Cerebellar cortex (tissue), 1 donor: Measurements from ENCODE around the gene RAB9A.
A peak's percentile ranks its signal among the peaks of the same experiment; 100 is the strongest.

Experiments
- DNase-seq: peaks from one replicate; pipeline ENCODE4 v3.0.0-alpha.2; 2015; ENCODE audit warnings: low spot score

RAB9A gene

DNA sequence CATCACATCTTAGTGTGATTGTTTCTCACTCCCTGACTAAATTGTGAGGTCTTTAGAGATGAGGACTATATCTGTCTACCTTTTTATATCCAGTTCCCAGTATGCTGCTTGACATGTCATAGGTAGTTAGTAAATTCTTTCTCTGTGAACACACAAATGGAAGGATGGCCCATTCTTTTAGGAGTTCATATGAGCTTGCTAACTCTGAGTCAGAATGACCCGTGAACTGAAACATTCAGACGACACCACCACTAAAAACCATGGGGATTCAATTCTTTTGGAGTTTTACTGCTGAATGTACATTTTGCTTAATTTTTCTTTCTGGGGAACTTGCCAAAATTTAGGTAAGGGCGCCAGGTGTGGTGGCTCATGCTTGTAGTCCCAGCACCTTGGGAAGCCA lies 59.6 kb downstream of the RAB9A start:
- DNase-seq = no peak

- peak; percentile 61 for DNase-seq
Measured at GRCh38 chrX:13750204-13750603, 61.3 kb downstream of the RAB9A start.

DNA sequence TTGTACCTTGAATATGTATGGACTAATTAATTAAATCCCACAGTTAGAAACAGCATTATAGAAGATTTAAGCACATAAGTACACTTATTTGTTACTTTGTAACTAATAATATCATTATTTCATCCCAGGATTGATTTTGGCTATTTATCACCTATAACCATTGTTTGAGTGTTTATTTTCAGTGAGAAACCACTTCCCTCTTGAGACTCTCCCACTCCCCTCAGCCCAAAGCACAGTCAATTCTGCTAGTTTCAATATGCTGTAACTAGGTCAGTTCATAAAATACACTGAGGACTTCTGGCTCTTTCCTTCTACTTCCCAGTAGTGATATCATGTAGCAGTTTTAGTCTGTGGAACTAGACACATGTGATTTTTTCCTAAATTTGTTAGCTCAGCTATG lies 61.9 kb downstream of the RAB9A start:
- no peak for DNase-seq

- DNase-seq = no peak
Measured at GRCh38 chrX:13752141-13752540, 63.2 kb downstream of the RAB9A start.

DNA sequence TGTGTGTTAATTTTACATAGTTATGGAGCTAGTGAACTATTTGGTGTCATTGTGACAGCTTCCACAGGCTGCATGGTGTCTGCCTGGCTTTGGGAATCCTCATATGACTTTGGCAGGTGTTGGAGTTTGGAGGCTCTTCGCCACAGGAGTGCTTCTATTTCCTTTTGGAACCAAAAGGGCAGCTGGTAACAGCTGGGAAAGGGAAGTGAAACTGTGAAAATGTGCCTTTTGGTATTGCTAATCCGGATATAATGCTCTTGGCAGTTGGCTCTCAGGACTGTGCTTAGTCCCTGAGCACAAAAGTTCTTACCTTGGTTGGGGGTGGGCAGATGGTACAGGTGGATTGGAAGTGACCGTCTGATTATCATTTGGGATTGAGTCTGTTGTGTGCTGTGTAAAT lies 63.7 kb downstream of the RAB9A start:
- no peak for DNase-seq

- no peak for DNase-seq
Measured at GRCh38 chrX:13754765-13755164, 65.8 kb downstream of the RAB9A start.

DNA sequence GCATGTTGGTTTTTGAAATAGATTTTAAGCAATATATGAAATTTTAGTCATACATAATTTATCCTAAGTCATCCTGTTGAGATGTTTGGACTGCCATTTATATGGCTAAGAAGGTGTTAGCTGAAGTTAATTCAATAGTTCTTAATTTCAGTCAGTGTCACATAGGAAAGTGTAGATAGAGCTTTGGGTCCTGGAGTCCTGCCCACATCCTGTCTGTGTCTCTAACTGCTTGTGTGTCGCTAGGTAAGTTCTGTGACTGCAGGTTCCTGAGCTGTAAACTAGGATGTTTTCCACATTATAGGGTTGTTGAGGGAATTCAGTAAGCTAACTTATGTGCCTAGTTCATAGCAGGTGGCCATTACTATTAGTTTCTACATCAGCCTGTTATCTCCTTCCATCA lies 66.3 kb downstream of the RAB9A start:
- no peak for DNase-seq

DNA sequence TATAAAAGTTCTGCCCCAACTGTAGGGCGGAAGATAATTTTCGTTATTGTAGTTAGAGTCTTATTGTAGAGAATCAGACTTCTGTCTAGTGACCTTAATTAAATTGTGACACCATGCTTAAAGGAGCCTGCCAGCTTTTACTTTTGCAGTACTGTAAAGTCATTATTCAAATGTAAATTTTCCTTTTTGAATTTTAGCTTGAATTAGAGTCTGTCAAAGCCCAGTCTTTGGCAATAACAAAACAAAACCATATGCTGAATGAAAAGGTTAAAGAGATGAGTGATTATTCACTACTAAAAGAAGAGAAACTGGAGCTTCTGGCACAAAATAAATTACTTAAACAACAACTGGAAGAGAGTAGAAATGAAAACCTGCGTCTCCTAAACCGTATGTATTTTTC lies 67.5 kb downstream of the RAB9A start:
- no peak for DNase-seq

- no peak for DNase-seq
Measured at GRCh38 chrX:13759152-13759718, 70.3 kb downstream of the RAB9A start.
